Posterior vena cava (tissue), 2 donors: ENCODE data around the gene FOSB. TPM values are rescaled to one million over a fixed set of nuclear protein-coding genes. Genes with fewer than 3 reads are reported as not detected.
A peak's percentile ranks its signal among the peaks of the same experiment; 100 is the strongest.
"Not testable (repeated sequence)": the region's sequence is repeated elsewhere in the genome, so short reads cannot be mapped to it uniquely, and the experiment has no call there.

Experiments used
- DNase-seq: peaks from one replicate; pipeline ENCODE4 v3.0.0-alpha.2; 2020; ENCODE audit warnings: low spot score
- intact Hi-C, 2 donors: fragments of 100-400 bp; cut with DNase I; formaldehyde crosslinking; loops; one replicate each; pipeline versions ENCODE4 v1.14.1 to v1.14.2; 2022 to 2023
- long read RNA-seq, 2 donors: library from polyadenylated mRNA; unstranded; transcript quantifications; one replicate each; pipeline ENCODE4 v2.0.0, GENCODE V29; 2020 to 2021
- total RNA-seq, 2 donors: library from RNA; stranded (reverse); fragmentation: NEBNext Ultra II Directional; extraction: Animal tissue kit (Norgen Biotek cat#: 25700); gene quantifications; one replicate each; pipeline ENCODE4 v1.2.1, GENCODE V29; 2021
- donor health status: DM: yes; HTN: yes; CAD: no.
- donor health status: DM: yes; HTN: yes; CAD: no.

FOSB gene
- 10 to 100 TPM; 33.2 to 73.0 TPM for total RNA-seq
- long read RNA-seq, donor 1, partial matches to known transcripts: 0 of 5 reads
- long read RNA-seq, donor 1, other reads (novel, unspliced or antisense): 5 of 5 reads
- long read RNA-seq, donor 2, partial matches to known transcripts: 0 of 17 reads
- long read RNA-seq, donor 2, other reads (novel, unspliced or antisense): 14 of 17 reads

DNA sequence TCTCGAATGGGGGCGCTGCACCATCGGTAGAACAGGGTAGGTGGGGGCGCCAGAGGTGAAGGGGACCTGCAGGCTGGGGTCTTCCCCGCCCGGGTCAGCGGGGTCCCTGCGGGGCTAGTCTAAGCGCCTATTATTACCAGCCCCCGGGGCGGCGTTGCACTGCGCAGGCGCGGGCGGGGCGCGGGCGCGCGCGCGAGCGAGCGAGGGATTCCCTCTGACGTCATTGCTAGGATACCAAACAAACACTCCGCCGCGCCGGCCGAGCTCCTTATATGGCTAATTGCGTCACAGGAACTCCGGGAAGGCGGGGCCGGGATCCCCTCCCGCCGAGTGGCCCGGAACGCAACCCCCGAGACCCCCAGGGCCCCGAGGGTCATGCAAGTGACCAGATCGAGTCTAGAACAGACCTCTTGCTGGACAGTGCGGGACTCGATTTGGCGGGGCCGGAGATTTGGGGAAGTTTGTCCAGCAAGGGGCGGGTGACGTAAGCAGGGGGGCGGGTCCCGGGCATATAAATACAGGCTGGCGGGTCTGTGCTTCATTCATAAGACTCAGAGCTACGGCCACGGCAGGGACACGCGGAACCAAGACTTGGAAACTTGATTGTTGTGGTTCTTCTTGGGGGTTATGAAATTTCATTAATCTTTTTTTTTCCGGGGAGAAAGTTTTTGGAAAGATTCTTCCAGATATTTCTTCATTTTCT is at the start of gene FOSB:
FOSB (plus strand) TSS at position 541 of the 703 bp plus-strand sequence. CDS start 591 bp downstream, outside the sequence.
- peak; percentile 99 for DNase-seq
- intact Hi-C loops: no loop called here

DNA sequence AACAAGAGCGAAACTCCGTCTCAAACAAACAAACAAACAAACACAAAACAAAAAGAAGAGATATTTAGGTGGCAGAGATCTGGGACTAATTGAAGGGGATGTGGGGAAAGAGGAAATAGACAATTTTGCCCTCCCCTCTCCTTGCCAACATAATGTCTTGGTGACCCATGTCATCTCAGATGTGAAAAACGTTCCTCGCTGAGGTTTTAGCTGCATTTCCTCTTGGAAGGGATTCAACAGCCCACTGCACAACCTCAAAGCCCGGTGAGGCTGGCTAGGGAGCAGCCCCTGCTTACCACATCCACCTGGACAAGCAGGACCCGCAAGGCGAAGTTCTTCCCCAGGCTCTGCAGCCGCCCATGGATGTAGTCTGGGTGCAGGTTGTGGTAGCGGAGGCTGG is 49.0 kb upstream of the FOSB start:
- intact Hi-C loops: no loop called here

DNA sequence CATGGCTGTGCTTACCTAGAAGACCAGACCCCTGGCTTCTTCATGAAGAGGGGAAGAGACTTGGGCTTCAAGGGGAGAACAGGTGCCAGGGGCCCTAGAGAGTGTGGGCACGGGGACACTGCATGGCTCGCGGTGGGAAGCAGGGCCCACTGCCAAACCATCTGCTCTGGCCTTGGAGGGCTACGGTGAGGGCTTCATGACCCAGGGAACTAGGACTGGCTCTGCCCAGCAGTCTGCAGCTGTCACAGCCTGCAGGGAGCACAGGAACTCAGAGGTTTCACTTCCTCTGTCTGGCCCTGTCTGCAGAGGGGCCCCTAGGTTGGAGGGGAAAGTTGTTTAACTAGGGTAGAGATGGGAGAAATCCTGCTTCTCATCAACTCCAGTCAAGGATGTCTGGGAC is 48.4 kb upstream of the FOSB start:
- intact Hi-C loops: no loop called here
- DNase-seq: no peak

More for the DNA sequence above, 49.0 kb upstream of the FOSB start:
- no peak for DNase-seq

DNA sequence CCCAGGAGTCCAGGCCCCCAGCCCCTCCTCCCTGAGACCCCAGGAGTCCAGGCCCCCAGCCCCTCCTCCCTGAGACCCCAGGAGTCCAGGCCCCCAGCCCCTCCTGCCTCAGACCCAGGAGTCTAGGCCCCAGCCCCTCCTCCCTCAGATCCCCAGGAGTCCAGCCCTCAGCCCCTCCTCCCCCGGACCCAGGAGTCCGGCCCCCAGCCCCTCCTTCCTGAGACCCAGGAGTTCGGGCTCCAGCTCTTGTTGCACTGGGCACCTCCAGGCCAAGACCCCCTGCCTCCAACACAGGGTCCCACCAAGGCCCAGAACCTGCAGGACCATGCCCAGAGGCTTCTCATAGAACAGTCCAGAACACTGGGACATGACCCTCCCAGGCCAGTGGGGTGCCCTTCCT is 47.9 kb upstream of the FOSB start:
- DNase-seq: no peak
- intact Hi-C loops: no loop called here

DNA sequence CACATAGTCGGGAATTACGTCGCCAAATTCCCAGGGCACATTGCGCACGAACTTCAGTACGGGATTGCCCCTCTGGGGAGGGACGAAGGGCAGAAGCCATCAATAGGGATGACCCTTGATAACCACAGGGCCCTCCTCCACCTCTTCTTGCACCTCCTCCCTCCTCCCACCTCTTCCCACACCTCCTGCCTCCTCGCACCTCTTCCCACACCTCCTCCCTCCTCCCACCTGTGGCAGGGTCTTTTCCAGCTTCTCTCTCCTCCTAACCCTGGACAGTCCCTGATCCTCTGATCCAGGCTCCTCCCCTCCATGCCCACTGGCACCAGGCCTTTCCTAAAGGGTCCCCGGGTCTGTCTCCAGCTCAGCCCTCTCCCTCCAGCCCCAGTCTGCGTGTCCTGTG is 47.4 kb upstream of the FOSB start:
- intact Hi-C loops: no loop called here
- DNase-seq: no peak

DNA sequence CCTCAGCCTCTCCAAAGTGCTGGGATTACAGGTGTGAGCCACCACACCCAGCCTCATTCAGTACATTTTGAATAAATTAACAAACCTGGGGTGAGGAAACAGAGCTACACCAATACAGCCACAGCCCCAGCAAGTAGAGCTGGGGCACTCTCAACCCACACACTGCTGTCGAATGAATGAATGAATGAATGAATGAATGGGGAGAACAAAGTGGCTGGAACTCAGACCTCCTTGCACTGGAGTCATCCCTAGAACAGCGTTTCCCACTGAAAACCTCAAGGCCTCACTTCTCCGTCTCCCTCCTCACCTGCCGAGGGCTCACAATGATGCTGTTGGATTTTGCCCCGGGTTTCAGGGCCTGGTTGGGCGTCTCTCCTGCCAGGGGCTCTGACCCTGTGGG is 46.9 kb upstream of the FOSB start:
- intact Hi-C loops: no loop called here
- no peak for DNase-seq

DNA sequence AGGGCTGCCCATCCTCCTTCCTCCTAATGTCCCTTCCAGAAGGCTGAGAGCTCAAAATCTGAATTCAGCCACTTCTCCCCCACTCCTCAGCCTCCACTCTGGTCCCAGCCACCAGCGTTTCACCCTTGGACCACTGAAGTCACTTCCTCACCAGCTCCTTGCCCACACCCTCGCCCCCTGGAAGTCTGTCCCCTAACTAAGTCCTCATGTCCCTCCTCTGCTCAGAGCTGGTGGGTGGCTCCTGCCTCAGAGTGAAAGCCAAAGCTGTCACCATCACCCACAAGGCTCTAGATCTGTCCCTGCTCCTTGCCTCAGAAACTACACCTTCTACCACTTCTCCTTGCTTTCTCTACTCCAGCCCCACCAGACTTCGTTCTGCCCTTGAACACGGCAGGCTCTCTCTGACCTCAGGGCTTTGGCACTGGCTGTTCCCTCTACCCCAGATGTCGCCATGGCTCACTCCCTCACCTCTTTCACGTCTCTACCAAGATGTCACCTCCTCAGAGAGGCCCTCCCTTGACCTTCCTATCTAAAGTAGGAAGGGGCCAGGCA is 45.8 kb upstream of the FOSB start:
- DNase-seq: no peak
- intact Hi-C loops: loop anchor here in 1 of 2 donors (2.0 kb wide), 1 partner anchor 15 kb away; the partner anchor contains the start of gene POLR1G

DNA sequence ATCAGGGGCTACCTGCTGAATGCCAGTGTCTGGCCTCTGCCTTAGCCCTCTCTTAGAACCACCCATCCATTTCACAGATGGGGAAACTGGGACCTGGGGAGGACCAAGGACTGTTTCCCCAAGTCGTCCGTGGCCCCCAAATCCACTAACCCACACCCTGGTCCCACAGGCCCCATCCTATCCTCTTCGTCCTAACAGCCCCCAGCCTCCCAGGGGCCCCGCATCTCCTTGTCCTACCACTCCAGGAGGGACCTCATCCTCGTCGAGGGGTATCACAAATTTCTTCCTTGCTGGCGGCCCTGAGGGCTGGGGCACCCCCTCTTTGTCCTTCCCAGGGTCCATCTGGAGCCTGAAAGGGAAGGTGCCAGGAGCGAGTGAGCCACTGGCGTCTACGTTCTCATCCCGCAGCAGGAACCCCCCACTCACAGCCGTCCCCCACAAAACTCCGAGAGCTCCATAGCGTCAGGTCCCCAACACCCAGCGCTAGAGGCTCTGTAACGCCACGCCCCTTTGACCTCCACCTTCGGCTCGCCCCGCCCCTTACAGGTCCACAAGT is 44.7 kb upstream of the FOSB start:
- intact Hi-C loops: loop anchor here in 1 of 2 donors (2.0 kb wide), 1 partner anchor 16 kb away; the partner anchor contains the start of gene POLR1G
- DNase-seq: no peak

DNA sequence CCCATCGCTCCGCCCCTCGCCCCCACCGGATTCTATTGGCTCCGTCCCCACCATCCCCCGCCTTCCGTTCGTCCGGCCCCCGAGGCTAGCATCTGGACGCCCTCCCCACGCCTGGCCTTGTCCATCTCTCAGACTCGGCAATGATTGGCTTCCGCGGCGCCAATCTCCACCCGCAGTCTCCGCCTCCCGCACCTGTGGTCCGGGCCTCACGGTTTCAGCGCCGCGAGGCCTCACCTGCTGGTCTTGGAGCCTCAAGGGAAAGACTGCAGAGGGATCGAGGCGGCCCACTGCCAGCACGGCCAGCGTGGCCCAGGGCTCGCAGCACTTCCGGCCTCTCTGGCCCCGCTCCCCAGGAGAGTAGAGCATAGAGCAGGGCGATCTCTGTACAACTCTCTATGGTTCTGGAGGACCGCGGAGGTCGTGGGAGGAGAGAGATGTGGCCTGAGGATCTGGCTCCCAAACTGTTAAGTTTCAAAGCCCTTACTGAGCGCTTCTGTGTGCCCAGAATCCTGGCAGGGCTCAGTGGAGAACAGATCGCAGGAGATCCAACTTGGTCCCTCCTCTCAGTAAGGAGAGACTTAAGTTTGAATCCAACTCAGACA is 44.1 kb upstream of the FOSB start, which contains the start of gene ERCC1:
ERCC1 (minus strand) TSS at position 329 of the 602 bp plus-strand sequence. CDS start 543 bp downstream, outside the sequence.
- intact Hi-C loops: loop anchor here in 1 of 2 donors (2.0 kb wide), 1 partner anchor 17 kb away; the partner anchor contains the start of gene POLR1G
- DNase-seq: peak; percentile 97

DNA sequence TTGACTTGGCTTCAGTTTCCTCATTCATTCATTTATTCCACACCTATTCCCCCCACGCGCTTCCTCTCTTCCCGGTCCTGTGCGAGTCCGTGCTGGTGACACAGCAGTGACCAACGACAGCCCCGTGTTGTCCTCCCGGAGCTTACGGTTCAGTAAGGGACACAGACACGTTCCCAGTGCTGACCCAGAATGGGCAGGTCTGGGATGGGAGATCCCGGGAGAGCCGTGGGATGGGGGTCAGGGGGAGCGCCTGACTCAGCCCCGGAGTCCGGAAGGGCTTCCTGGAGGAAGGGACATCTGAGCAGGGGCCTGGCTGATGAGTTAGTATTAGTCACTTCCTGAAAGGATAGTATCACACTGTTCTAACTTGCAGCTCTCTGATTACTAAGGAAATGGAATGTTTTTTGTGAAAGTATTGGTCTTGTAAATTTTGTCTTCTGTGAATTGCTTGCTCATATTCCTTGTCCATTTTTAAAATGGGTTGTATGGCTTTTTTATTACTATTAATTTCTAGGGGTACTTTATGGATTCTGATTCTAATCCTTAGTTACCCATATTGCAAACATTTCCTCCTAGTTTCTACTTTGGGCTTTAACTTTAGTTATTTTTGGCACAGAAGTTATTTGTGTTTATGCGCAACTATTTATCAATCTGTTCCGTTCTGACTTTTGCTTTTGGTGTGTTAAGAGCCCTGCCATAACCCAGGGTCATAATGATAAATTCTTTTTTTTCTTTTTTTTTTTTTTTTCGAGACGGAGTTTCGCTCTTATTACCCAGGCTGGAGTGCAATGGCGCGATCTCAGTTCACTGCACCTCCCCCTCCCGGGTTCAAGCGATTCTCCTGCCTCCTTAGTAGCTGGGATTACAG is 43.4 kb upstream of the FOSB start:
- peak; percentile 93 for DNase-seq
- intact Hi-C loops: no loop called here

DNA sequence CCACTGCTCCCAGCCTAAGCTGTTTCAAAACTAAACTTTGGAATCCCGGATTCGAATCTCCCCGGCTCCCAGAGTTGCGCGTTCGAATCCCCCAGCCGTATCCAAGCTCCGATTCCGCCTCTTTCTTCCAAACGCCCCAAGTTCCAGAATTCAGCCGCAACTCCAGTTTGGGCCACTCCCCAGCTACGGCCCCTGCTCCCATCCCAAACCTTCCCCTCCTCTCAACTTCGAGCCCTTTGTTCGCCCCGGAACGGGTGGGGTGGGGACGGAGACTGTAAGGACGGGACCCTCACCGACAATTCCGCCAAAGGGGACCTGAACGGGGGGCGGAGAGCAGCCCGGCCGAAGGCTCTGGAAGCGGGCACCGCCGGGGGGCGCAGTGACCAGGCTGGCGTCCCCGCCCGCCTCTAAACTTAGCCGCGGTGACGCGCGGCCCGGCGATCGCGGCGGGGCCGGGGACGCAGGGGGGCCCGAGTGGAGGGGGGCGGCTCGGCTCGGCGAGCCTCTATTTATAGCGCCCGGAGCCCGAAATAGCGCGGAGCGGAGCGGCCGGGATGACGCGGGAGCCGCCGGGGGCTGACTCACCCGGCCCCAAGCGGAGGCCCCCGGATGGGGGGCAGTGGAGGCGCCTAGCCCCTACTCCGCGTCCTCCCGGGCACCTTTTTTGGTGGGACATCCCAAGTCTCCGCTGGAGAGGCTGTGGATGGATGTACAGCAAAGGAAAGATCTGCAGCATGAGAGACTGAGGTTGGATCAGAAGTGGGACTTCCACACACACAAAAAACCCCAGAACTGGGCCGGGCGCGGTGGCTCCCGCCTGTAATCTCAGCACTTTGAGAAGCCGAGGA is 39.2 kb upstream of the FOSB start:
- peak; percentile 93 for DNase-seq
- intact Hi-C loops: no loop called here

DNA sequence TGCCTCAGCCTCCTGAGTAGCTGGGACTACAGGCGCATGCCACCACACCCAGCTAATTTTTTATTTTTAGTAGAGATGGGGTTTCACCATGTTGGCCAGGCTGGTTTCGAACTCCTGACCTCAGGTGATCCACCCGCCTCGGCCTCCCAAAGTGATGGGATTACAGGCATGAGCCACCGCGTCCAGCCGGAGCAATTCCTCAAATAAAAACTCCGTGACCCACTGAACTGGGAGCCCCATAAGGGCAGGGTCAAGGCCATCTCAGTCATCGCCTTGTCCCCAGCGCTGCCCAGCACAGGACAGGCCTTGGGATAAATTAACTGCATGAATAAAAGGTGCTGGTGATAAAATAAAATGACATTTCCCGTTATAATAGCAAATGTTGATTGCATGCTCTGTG is 37.9 kb upstream of the FOSB start:
- intact Hi-C loops, DNase-seq: not testable (repeated sequence)

DNA sequence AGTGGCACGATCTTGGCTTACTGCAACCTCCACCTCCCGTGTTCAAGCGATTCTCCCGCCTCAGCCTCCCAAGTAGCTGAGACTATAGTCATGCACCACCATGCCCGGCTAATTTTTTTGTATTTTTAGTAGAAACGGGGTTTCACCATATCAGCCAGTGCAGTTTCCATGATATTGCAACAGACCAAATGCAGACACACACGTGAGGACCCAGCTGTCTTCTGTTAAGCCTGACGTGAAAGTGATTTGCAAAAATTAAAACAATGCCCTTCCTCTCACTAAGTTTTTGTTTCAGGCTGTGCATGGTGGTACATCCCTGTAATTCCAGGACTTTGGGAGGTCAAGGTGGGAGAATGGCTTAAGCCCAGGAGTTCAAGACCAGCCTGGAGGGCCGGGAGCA is 36.8 kb upstream of the FOSB start:
- DNase-seq, intact Hi-C loops: not testable (repeated sequence)

DNA sequence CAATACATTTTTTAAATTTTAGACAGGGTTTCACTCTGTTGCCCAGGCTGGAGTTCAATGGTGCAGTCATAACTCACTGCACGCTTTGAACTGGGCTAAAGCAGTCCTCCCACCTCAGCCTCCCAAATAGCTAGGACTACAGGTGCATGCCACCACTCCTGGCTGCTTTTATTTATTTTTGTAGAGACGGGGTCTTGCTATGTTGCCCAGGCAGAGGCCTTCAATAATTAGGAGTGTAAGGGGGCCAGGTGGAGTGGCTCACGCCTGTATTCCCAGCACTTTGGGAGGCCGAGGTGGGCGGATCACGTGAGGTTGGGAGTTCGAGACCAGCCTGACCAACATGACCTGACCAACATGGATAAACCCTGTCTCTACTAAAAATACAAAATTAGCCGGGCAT is 35.3 kb upstream of the FOSB start:
- DNase-seq, intact Hi-C loops: not testable (repeated sequence)

DNA sequence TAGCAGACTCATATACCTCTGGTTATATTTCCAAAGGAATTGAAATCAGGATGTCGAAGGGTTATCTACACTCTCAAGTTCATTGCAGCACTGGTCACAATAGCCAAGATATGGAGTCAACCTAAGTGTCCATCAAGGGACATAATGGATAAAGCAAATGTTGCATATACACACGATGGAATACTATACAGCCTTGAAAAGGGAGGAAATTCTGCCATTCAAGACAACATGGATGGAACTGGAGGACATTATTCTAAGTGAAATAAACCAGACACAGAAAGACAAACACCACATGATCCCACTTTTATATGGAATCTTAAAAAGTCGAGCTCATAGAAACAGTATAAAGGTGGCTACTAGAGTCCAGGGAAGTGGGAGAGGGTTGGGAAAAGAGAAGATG is 30.5 kb upstream of the FOSB start:
- no peak for DNase-seq
- intact Hi-C loops: loop anchor here in 1 of 2 donors (5.0 kb wide), 1 partner anchor 45 kb away; no protein-coding TSS in a partner anchor

DNA sequence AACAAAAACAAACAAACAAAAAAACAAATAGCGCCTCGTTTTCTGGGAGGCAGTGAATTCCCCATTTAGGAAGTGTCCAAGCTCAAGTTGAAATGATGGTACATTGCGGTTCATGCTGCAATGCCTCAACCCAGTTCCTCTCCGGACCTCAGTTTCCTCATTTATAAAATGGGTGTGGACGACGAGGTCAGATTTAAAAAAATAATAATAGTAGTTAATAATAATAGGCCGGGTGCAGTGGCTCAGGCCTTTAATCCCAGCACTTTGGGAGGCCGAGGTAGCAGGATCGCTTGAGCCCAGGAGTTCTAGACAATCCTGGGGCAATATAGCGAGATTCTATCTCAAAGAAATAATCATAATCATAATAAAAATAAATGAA is 28.6 kb upstream of the FOSB start:
- intact Hi-C loops: loop anchor here (1.0 to 5.0 kb wide), 2 partner anchors 40 to 43 kb away; no protein-coding TSS in a partner anchor
- no peak for DNase-seq

DNA sequence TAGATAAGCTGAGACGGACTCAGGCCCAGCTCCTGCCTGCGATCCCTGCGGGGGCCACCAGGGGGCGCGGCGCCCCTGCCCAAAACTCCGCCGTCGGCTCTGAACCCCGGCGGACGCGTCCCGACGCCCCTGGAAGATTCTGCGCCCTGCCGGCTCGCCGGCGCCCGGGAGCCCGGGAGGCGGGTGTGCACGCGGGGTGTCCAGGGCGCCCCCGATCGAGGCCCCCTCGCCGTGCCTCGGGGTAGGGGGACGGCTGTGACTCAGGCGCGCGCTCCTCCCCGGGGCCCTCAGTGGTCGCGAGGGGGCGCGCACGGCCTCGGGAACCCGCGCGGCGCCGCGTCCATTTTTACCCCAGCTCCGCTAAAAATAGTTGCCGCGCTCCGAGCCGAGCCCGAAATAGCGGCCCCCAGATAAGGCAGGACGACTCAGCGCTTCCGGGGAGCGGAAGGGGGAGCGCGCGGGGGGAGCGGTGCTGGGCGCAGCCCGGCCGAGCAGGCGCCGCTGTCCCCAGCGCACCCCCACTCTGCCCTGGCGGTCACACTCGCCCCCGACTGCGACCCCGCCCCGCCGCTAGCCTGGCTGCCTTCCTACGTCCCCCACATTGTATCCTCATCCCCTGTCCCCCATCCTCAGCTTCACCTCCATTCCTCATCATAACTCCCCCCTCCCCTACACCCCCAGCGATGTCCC is 28.1 kb upstream of the FOSB start:
- intact Hi-C loops: loop anchor here (1.0 to 5.0 kb wide), 2 partner anchors 40 to 43 kb away; no protein-coding TSS in a partner anchor
- DNase-seq: peak; percentile 95
